ENCODE data around the gene ADCY4. TPM values are rescaled to one million over a fixed set of nuclear protein-coding genes. Genes with fewer than 3 reads are reported as not detected.
A peak's percentile ranks its signal among the peaks of the same experiment; 100 is the strongest.

The ADCY4 gene
- total RNA-seq, 1 experiment from 2014 or later, result 0.04 TPM

DNA sequence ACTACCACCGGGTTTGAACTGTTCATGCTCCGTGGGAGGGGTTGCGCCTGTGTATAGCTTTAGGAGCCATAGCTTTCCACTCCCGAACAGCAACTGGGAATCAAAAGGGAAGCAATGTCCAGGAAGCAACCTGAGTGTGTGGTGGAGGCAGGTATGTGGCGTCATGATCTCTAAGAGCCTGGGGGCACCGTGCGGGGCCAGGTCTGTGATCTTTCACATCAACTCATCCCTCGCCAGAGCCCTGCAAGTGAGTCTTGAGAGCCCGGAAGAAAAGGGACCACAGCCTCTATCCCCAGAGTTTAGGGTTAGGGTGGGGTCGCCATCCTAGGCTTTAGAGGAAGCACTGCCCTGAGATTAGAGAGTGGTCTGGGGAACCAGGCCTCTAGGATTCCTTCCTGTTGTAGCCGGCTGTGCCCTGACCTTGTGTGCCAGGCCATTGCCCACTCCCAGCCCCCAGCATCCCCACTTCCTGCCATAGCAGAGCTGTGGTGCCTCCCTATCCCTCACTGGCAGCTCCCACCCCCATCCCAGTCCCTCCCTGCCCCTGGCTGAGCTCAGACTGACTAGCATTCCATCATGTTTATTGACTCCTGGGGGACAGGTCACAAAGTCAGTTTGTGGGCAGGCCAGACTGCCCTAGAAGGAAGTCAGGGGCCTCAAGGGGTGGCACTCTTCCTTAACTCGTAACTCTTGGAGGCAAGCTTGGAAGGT lies 745 bp upstream of the ADCY4 start:
- CTCF ChIA-PET, result no interaction called here
- POLR2A ChIA-PET (ENCODE audit: unreplicated experiment), result no interaction called here
- H3K9ac ChIP-seq (ENCODE audit: low read length), result no peak overlapping the region

DNA sequence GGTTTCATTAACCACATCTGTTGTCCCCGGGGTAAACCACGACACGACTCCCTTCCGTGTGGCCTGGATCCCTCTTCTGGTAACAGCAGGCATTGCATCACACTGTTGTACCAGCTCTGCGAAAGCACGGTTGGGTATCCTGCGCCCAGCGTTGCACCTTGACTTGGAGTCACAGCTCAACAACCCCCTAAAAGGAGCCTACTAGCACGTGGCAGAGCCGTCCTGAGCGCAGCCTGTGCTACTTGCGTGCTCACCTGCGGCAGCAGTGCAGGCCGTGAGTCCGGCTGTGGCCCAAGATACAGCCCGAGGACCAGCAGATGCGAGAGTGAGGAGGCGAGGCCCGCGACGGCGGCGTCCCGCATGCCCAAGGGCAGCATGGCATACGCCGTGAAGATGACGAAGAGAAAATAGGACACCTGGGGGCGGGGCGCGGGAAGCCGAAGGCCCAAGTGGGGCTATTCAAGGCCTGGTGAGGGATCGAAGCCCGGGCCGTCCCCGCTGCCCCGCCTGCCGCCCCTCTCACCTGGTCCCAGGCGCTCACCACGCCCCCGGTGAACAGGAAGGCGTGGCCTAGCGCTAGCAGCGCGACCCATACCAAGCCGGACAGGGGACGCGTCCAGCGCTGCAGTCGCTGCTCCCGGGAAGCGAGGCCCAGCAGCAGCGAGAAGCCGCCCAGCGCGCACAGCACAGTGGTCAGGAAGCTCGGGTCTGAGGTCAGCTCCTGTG lies 2.4 kb downstream of the ADCY4 start:
- intact Hi-C loops (cut with micrococcal nuclease), result loop anchor here (2.0 kb wide), 1 partner anchor 34 kb away; no protein-coding TSS in a partner anchor
- no peaks in the 10 kb centered on the region for H3K9me3 ChIP-seq (ENCODE audit: low read length)
- H4K20me1 ChIP-seq (ENCODE audit: low read length), result no peaks in the 10 kb centered on the region
- no peaks in the 10 kb centered on the region for H3K36me3 ChIP-seq (ENCODE audit: low read depth, low read length)
- ATAC-seq (peak; percentile 69), DNase-seq (peak; percentile 65)
- ChIA-PET CTCF (interaction anchor here (0.7 to 1.5 kb wide), 3 partner anchors 99 to 196 kb away, joined by 5 to 27 read pairs (median 8); partner anchors contain the start of genes KHNYN and PSME1), POLR2A (ENCODE audit: unreplicated experiment) (no interaction called here)
- no peaks in the 10 kb centered on the region for H3K27me3 ChIP-seq (ENCODE audit: low read length)
- peaks cover 5% of the 10 kb centered on the region; the same call in 1 of the 2 replicates for H3K4me1 ChIP-seq (ENCODE audit: insufficient read depth, low read length)
- no peak overlapping the region for H3K9ac ChIP-seq (ENCODE audit: low read length)
- TF ChIP-seq EZH2phosphoT487 (IDR thresholded peaks at IDR 0.05; ENCODE audit: borderline replicate concordance, low read length), result no peak
- TF ChIP-seq EZH2 (IDR thresholded peaks at IDR 0.05; ENCODE audit: low read length, unreplicated experiment), result no peak
- TF ChIP-seq, protein P1, sequence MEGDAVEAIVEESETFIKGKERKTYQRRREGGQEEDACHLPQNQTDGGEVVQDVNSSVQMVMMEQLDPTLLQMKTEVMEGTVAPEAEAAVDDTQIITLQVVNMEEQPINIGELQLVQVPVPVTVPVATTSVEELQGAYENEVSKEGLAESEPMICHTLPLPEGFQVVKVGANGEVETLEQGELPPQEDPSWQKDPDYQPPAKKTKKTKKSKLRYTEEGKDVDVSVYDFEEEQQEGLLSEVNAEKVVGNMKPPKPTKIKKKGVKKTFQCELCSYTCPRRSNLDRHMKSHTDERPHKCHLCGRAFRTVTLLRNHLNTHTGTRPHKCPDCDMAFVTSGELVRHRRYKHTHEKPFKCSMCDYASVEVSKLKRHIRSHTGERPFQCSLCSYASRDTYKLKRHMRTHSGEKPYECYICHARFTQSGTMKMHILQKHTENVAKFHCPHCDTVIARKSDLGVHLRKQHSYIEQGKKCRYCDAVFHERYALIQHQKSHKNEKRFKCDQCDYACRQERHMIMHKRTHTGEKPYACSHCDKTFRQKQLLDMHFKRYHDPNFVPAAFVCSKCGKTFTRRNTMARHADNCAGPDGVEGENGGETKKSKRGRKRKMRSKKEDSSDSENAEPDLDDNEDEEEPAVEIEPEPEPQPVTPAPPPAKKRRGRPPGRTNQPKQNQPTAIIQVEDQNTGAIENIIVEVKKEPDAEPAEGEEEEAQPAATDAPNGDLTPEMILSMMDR (conservative IDR thresholded peaks at IDR 0.05; ENCODE audit: low read depth, low read length), result peak; percentile 76
- H3K27ac ChIP-seq (ENCODE audit: low read length), result no peak overlapping the region
- H3K9me2 ChIP-seq (replicated peaks; ENCODE audit: low read length), result no peaks in the 10 kb centered on the region
- H3K4me2 ChIP-seq (ENCODE audit: low read length), result no peak overlapping the region
- H3K79me2 ChIP-seq (ENCODE audit: low read length), result no peaks in the 10 kb centered on the region
- no peak overlapping the region for H3K4me3 ChIP-seq (ENCODE audit: low read length)
- H3F3A ChIP-seq (ENCODE audit: low read length, unreplicated experiment), result no peaks in the 10 kb centered on the region
- H2AFZ ChIP-seq (ENCODE audit: low read length), result peak overlapping the region; percentile 33; the same call in 1 of the 2 replicates
- no TSS peak for BruUV-seq (replicated peaks)

More for the DNA sequence above, 745 bp upstream of the ADCY4 start:
- Histone ChIP-seq H3K79me2 (ENCODE audit: low read length) (no peaks in the 10 kb centered on the region), H2AFZ (ENCODE audit: low read length) (no peak overlapping the region), H3K4me1 (ENCODE audit: insufficient read depth, low read length) (peaks cover 5% of the 10 kb centered on the region; the same call in 1 of the 2 replicates), H3K4me3 (ENCODE audit: low read length) (no peak overlapping the region), H4K20me1 (ENCODE audit: low read length) (no peaks in the 10 kb centered on the region), H3K27me3 (ENCODE audit: low read length) (no peaks in the 10 kb centered on the region), H3K9me2 (replicated peaks; ENCODE audit: low read length) (no peaks in the 10 kb centered on the region), H3K27ac (ENCODE audit: low read length) (no peak overlapping the region), H3K36me3 (ENCODE audit: low read depth, low read length) (no peaks in the 10 kb centered on the region), H3K4me2 (ENCODE audit: low read length) (no peak overlapping the region), H3F3A (ENCODE audit: low read length, unreplicated experiment) (no peaks in the 10 kb centered on the region), H3K9me3 (ENCODE audit: low read length) (no peaks in the 10 kb centered on the region)
- no TSS peak for BruUV-seq (replicated peaks)
- ATAC-seq (no peak), DNase-seq (no peak)
- TF ChIP-seq EZH2 (IDR thresholded peaks at IDR 0.05; ENCODE audit: low read length, unreplicated experiment) (no peak), EZH2phosphoT487 (IDR thresholded peaks at IDR 0.05; ENCODE audit: borderline replicate concordance, low read length) (no peak)
- TF ChIP-seq, protein P1 (conservative IDR thresholded peaks at IDR 0.05; ENCODE audit: low read depth, low read length), result no peak
- intact Hi-C loops (cut with micrococcal nuclease), result no loop called here
